ENCODE measurements around the gene ELOVL1. TPM values are rescaled to one million over a fixed set of nuclear protein-coding genes. Genes with fewer than 3 reads are reported as not detected.

ELOVL1 gene
- total RNA-seq, 1 experiment from 2014 or later: 91.3 TPM

DNA sequence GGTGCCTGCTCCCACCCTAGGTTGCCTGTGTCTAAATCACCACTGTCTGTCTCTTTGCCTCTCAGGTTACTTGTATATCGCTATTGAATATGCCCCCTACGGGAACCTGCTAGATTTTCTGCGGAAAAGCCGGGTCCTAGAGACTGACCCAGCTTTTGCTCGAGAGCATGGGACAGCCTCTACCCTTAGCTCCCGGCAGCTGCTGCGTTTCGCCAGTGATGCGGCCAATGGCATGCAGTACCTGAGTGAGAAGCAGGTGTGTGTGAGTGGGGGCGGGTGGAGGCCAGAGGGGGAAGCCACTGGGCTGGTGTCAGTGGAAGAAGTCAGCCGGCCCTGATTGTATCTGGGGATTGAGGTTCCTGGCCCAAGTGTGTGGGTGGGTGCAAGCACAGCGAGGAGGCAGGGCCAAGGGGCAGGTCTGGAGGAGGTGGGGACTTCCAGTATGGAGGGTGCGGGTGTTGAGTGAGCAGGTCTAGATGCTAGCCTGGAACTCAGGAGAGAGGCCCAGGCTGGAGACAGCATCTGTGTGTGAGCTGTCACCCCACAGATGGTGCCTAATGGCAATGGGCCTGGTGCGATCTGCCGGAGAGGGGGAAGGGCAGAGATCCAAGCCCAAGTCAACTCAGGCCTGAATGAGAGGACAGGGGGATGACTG lies 49.9 kb downstream of the ELOVL1 start:
- Histone ChIP-seq H3K9me2 (ENCODE audit: insufficient read depth) (no peaks in the 10 kb centered on the region), H3K4me1 (ENCODE audit: control insufficient read depth in 1 of 2, insufficient read depth in 2 of 2, low read length in 2 of 2) (peaks cover 0 to 27% of the 10 kb centered on the region in 2 experiments; a peak in 2 of 4 replicates), H4K20me1 (ENCODE audit: insufficient read depth) (no peaks in the 10 kb centered on the region), H2AFZ (ENCODE audit: low read depth, low read length, poor library complexity, severe bottlenecking) (no peak overlapping the region), H3K9me3 (ENCODE audit: control insufficient read depth in 1 of 2, insufficient read depth in 1 of 2, low read depth in 1 of 2, low read length in 2 of 2) (no peaks in the 10 kb centered on the region), H3K4me3 (replicated peaks in 1 of 2; ENCODE audit: low read depth in 1 of 2, low read length in 2 of 2) (no peak overlapping the region), H3K27me3 (ENCODE audit: insufficient read depth, low read length) (no peaks in the 10 kb centered on the region), H3K79me2 (ENCODE audit: insufficient read depth, low read length) (no peaks in the 10 kb centered on the region), H3K36me3 (ENCODE audit: control insufficient read depth in 1 of 2, insufficient read depth in 2 of 2, low read length in 2 of 2) (no peaks in the 10 kb centered on the region), H3K27ac (ENCODE audit: low read depth, low read length) (no peak overlapping the region), H3K4me2 (ENCODE audit: low read length) (no peak overlapping the region), H3K9ac (ENCODE audit: low read length) (no peak overlapping the region)
- CTCF ChIA-PET: no interaction called here
- ATAC-seq (no peak), DNase-seq (ENCODE audit: low read depth, low spot score) (no peak)
- RAD21 ChIA-PET (ENCODE audit: low non-redundant PET in 1 of 2, low total read pairs in 2 of 2, uncharacterized antibody in 2 of 2, unreplicated experiment in 2 of 2): no interaction called here
- BruUV-seq (replicated peaks): no TSS peak
- TF ChIP-seq ELF1 (IDR thresholded peaks at IDR 0.05; ENCODE audit: borderline replicate concordance, low read depth): no peak
- POLR2A ChIA-PET: no interaction called here
- intact Hi-C loops (cut with micrococcal nuclease): no loop called here

DNA sequence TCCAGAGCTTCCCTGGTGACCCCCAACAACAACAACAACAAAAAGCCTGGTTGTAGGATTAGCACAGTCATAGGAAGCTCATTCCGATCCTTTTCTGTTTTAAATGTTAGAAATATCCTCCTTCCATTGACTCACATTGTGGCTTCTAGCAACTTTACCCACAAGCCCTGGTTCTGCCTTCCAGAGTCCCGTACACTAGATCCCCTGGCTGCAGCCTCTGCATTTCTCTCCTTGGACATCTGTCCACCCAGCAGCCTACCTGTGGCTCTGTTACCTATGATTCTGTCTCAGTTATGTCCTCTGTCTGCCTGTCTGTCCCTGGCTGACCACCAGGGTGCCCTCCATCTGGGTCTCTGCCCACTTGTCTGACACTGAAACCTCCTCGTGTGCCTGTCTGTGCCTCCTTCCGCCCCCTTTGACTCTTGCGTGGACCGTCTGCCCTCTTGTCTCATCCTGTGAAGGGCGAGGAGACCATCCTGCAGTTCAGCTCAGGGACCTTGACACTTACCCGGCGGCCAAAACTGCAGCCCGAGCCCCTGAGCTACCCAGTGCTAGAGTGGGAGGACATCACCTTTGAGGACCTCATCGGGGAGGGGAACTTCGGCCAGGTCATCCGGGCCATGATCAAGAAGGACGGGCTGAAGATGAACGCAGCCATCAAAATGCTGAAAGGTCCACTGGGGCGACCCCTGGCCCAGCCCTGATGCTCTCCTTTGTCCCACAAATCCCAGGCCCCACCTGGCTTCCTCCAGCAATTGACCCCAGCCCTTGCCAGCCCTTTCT lies 50.9 kb downstream of the ELOVL1 start:
- Histone ChIP-seq H3K27me3 (ENCODE audit: insufficient read depth, low read length) (no peaks in the 10 kb centered on the region), H3K36me3 (ENCODE audit: control insufficient read depth in 1 of 2, insufficient read depth in 2 of 2, low read length in 2 of 2) (no peaks in the 10 kb centered on the region), H3K9me2 (ENCODE audit: insufficient read depth) (no peaks in the 10 kb centered on the region), H3K4me3 (replicated peaks in 1 of 2; ENCODE audit: low read depth in 1 of 2, low read length in 2 of 2) (no peak overlapping the region), H3K9me3 (ENCODE audit: control insufficient read depth in 1 of 2, insufficient read depth in 1 of 2, low read depth in 1 of 2, low read length in 2 of 2) (no peaks in the 10 kb centered on the region), H4K20me1 (ENCODE audit: insufficient read depth) (no peaks in the 10 kb centered on the region), H3K27ac (ENCODE audit: low read depth, low read length) (no peak overlapping the region), H2AFZ (ENCODE audit: low read depth, low read length, poor library complexity, severe bottlenecking) (no peak overlapping the region), H3K4me2 (ENCODE audit: low read length) (no peak overlapping the region), H3K4me1 (ENCODE audit: control insufficient read depth in 1 of 2, insufficient read depth in 2 of 2, low read length in 2 of 2) (peaks cover 0 to 23% of the 10 kb centered on the region in 2 experiments; a peak in 2 of 4 replicates), H3K9ac (ENCODE audit: low read length) (no peak overlapping the region), H3K79me2 (ENCODE audit: insufficient read depth, low read length) (no peaks in the 10 kb centered on the region)
- ChIA-PET POLR2A (no interaction called here), CTCF (interaction anchor here (0.6 kb wide), 1 partner anchor 42 kb away, joined by 5 read pairs; the partner anchor contains the start of gene CDC20), RAD21 (ENCODE audit: low non-redundant PET in 1 of 2, low total read pairs in 2 of 2, uncharacterized antibody in 2 of 2, unreplicated experiment in 2 of 2) (no interaction called here)
- intact Hi-C loops (cut with micrococcal nuclease): no loop called here
- BruUV-seq (replicated peaks): no TSS peak
- DNase-seq (ENCODE audit: low read depth, low spot score) (no peak), ATAC-seq (peak; percentile 56)
- TF ChIP-seq, protein P1, sequence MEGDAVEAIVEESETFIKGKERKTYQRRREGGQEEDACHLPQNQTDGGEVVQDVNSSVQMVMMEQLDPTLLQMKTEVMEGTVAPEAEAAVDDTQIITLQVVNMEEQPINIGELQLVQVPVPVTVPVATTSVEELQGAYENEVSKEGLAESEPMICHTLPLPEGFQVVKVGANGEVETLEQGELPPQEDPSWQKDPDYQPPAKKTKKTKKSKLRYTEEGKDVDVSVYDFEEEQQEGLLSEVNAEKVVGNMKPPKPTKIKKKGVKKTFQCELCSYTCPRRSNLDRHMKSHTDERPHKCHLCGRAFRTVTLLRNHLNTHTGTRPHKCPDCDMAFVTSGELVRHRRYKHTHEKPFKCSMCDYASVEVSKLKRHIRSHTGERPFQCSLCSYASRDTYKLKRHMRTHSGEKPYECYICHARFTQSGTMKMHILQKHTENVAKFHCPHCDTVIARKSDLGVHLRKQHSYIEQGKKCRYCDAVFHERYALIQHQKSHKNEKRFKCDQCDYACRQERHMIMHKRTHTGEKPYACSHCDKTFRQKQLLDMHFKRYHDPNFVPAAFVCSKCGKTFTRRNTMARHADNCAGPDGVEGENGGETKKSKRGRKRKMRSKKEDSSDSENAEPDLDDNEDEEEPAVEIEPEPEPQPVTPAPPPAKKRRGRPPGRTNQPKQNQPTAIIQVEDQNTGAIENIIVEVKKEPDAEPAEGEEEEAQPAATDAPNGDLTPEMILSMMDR (IDR thresholded peaks at IDR 0.05 in 2 of 3, conservative IDR thresholded peaks at IDR 0.05 in 1 of 3; ENCODE audit: borderline replicate concordance in 1 of 3, insufficient read depth in 1 of 3, low read depth in 2 of 3, low read length in 2 of 3): peak in 2 of 3 experiments; percentile 35 to 45; a peak in 3 of 6 replicates
- TF ChIP-seq, protein P2, sequence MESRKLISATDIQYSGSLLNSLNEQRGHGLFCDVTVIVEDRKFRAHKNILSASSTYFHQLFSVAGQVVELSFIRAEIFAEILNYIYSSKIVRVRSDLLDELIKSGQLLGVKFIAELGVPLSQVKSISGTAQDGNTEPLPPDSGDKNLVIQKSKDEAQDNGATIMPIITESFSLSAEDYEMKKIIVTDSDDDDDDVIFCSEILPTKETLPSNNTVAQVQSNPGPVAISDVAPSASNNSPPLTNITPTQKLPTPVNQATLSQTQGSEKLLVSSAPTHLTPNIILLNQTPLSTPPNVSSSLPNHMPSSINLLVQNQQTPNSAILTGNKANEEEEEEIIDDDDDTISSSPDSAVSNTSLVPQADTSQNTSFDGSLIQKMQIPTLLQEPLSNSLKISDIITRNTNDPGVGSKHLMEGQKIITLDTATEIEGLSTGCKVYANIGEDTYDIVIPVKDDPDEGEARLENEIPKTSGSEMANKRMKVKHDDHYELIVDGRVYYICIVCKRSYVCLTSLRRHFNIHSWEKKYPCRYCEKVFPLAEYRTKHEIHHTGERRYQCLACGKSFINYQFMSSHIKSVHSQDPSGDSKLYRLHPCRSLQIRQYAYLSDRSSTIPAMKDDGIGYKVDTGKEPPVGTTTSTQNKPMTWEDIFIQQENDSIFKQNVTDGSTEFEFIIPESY (IDR thresholded peaks at IDR 0.05; ENCODE audit: extremely low read depth, insufficient replicate concordance, low read length): no peak
